CD4-positive, alpha-beta memory T cell (primary cell): ENCODE measurements around the gene RSPH6A. TPM values are rescaled to one million over a fixed set of nuclear protein-coding genes. Genes with fewer than 3 reads are reported as not detected.
A peak's percentile ranks its signal among the peaks of the same experiment; 100 is the strongest.
"Not testable (repeated sequence)": the region's sequence is repeated elsewhere in the genome, so short reads cannot be mapped to it uniquely, and the experiment has no call there.

Experiments used
- CTCF ChIA-PET: fragments of 350-600 bp; sonication (Branson Sonifier 250); formaldehyde crosslinking; loops from one replicate; lab custom pipeline; 2021; ENCODE audit warnings: inconsistent platforms; ENCODE audit not compliant: partially characterized antibody; lab: Charles Lee
- POLR2A ChIA-PET: fragments of 350-600 bp; sonication (Branson Sonifier 250); formaldehyde crosslinking; loops from one replicate; lab custom pipeline; 2021; ENCODE audit not compliant: partially characterized antibody; lab: Charles Lee
- DNase-seq, 5 donors: peaks; one replicate each; pipeline versions ENCODE4 v3.0.0 to v3.0.0-alpha.2; 2020 to 2022; ENCODE audit warnings: mixed read lengths in 1 of 5
- H3K27ac ChIP-seq: one replicate; pipeline ENCODE4 v1.7.0; 2013; ENCODE audit warnings: low read depth, low read length
- H3K27me3 ChIP-seq: 2 replicates; pipeline ENCODE4 v1.7.0; 2013; ENCODE audit warnings: mild to moderate bottlenecking, low read length, moderate library complexity; ENCODE audit not compliant: insufficient read depth
- H3K36me3 ChIP-seq: 2 replicates; pipeline ENCODE4 v1.7.0; 2013; ENCODE audit warnings: mild to moderate bottlenecking, low read length, moderate library complexity; ENCODE audit not compliant: insufficient read depth
- H3K4me1 ChIP-seq: 2 replicates; pipeline ENCODE4 v1.7.0; 2013; ENCODE audit warnings: mild to moderate bottlenecking, low read length, moderate library complexity; ENCODE audit not compliant: insufficient read depth
- H3K4me3 ChIP-seq, 2 donors: one replicate each; pipeline ENCODE4 v1.7.0; 2013; ENCODE audit warnings: low read length in 2 of 2, mild to moderate bottlenecking in 1 of 2
- H3K9me3 ChIP-seq, 2 donors: one replicate each; pipeline ENCODE4 v1.7.0; 2013; ENCODE audit warnings: low read length in 2 of 2, control low read depth in 1 of 2; ENCODE audit not compliant: control insufficient read depth in 1 of 2
- H3K27ac Mint-ChIP-seq, 7 donors: one replicate each; pipeline ENCODE4 v1.8.0; 2020 to 2021; ENCODE audit warnings: mixed read lengths in 7 of 7, mild to moderate bottlenecking in 6 of 7, inconsistent platforms in 3 of 7, moderate library complexity in 3 of 7
- H3K27me3 Mint-ChIP-seq, 2 donors: one replicate each; pipeline ENCODE4 v1.8.0; 2020 to 2021; ENCODE audit warnings: mixed read lengths in 2 of 2
- H3K36me3 Mint-ChIP-seq, 2 donors: one replicate each; pipeline ENCODE4 v1.8.0; 2020 to 2021; ENCODE audit warnings: mixed read lengths in 2 of 2, inconsistent platforms in 1 of 2, mild to moderate bottlenecking in 1 of 2
- H3K4me1 Mint-ChIP-seq, 4 donors: one replicate each; pipeline ENCODE4 v1.8.0; 2020 to 2021; ENCODE audit warnings: mixed read lengths in 4 of 4, mild to moderate bottlenecking in 1 of 4
- H3K4me3 Mint-ChIP-seq, 8 donors: one replicate each; pipeline ENCODE4 v1.8.0; 2020 to 2021; ENCODE audit warnings: mixed read lengths in 8 of 8, mild to moderate bottlenecking in 7 of 8, moderate library complexity in 6 of 8, inconsistent platforms in 3 of 8
- H3K9me3 Mint-ChIP-seq, 8 donors: one replicate each; pipeline ENCODE4 v1.8.0; 2020 to 2021; ENCODE audit warnings: mixed read lengths in 8 of 8, mild to moderate bottlenecking in 5 of 8, inconsistent platforms in 3 of 8, moderate library complexity in 1 of 8
- intact Hi-C: fragments of 100-400 bp; cut with micrococcal nuclease; formaldehyde crosslinking; loops from one replicate; pipeline ENCODE4 v1.15.1; 2023
- polyA plus RNA-seq, 2 donors: library from polyadenylated mRNA; unstranded; fragments of 300-500 nt; fragmentation: Illumina TruSeq; gene quantifications; one replicate each; pipeline ENCODE4 v1.2.3, GENCODE V29; 2021
- total RNA-seq, 2 experiments: library from RNA; stranded (reverse); gene quantifications; one replicate each; pipeline ENCODE4 v1.2.3, GENCODE V29; 2021

Gene RSPH6A
- total and polyA plus RNA-seq, 4 experiments from 2014 or later, result 0.29 to 0.39 TPM; not detected in 2

GRCh38 chr19:45753548-45753947 lies 61.6 kb downstream of the RSPH6A start:
- Histone ChIP-seq H3K4me1 (no peaks in the 10 kb centered on the region), H3K27ac (no peak overlapping the region), H3K9me3 (no peaks in the 10 kb centered on the region), H3K27me3 (no peaks in the 10 kb centered on the region), H3K36me3 (no peaks in the 10 kb centered on the region), H3K4me3 (no peak overlapping the region)
- Mint-ChIP-seq H3K4me3 (no peak overlapping the region), H3K27me3 (peaks cover 0 to 2% of the 10 kb centered on the region in 2 donors), H3K27ac (no peak overlapping the region), H3K4me1 (peaks cover 0 to 2% (median 0%) of the 10 kb centered on the region in 4 donors), H3K9me3 (no peaks in the 10 kb centered on the region), H3K36me3 (no peaks in the 10 kb centered on the region)
- DNase-seq, result no peak
- intact Hi-C loops, result no loop called here
- POLR2A ChIA-PET, result no interaction called here
- CTCF ChIA-PET, result interaction anchor here (0.7 to 2.4 kb wide), 2 partner anchors 19 to 46 kb away, joined by 3 to 9 read pairs; no protein-coding TSS in a partner anchor

- no peak overlapping the region for H3K27ac Mint-ChIP-seq
- CTCF ChIA-PET, result interaction anchor here (0.7 to 2.4 kb wide), 2 partner anchors 43 to 47 kb away, joined by 5 to 9 read pairs; no protein-coding TSS in a partner anchor
Measured at GRCh38 chr19:45752639-45753038, 62.5 kb downstream of the RSPH6A start.

GRCh38 chr19:45751483-45751882 lies 63.6 kb downstream of the RSPH6A start:
- H3K36me3 Mint-ChIP-seq, H3K9me3 Mint-ChIP-seq, DNase-seq, intact Hi-C loops, CTCF ChIA-PET, H3K27ac Mint-ChIP-seq, H3K4me1 ChIP-seq, H3K4me3 ChIP-seq, H3K27me3 Mint-ChIP-seq, H3K4me3 Mint-ChIP-seq, H3K4me1 Mint-ChIP-seq, H3K27me3 ChIP-seq, POLR2A ChIA-PET, H3K27ac ChIP-seq, H3K9me3 ChIP-seq, H3K36me3 ChIP-seq: not testable (repeated sequence)

More at GRCh38 chr19:45752639-45753038, 62.5 kb downstream of the RSPH6A start:
- H3K36me3 Mint-ChIP-seq, result no peaks in the 10 kb centered on the region
- DNase-seq, result no peak
- H3K4me1 ChIP-seq, result no peaks in the 10 kb centered on the region
- peaks cover under 1 to 2% of the 10 kb centered on the region in 2 donors for H3K27me3 Mint-ChIP-seq
- peaks cover 0 to 2% (median 0%) of the 10 kb centered on the region in 4 donors for H3K4me1 Mint-ChIP-seq
- no peak overlapping the region for H3K4me3 ChIP-seq
- H3K27me3 ChIP-seq, result no peaks in the 10 kb centered on the region
- intact Hi-C loops, result no loop called here
- no peaks in the 10 kb centered on the region for H3K9me3 ChIP-seq
- no peaks in the 10 kb centered on the region for H3K9me3 Mint-ChIP-seq
- H3K27ac ChIP-seq, result no peak overlapping the region
- POLR2A ChIA-PET, result no interaction called here
- no peaks in the 10 kb centered on the region for H3K36me3 ChIP-seq
- no peak overlapping the region for H3K4me3 Mint-ChIP-seq

GRCh38 chr19:45747513-45747912 lies 67.6 kb downstream of the RSPH6A start:
- Mint-ChIP-seq H3K4me3 (no peak overlapping the region), H3K27ac (peak overlapping the region in 1 of 7 donors; percentile 30), H3K36me3 (no peaks in the 10 kb centered on the region), H3K27me3 (peaks cover 6 to 7% of the 10 kb centered on the region in 2 donors), H3K9me3 (no peaks in the 10 kb centered on the region), H3K4me1 (no peaks in the 10 kb centered on the region)
- H3K27me3 ChIP-seq, result no peaks in the 10 kb centered on the region
- intact Hi-C loops, result no loop called here
- H3K36me3 ChIP-seq, result no peaks in the 10 kb centered on the region
- DNase-seq, result no peak
- H3K4me1 ChIP-seq, result no peaks in the 10 kb centered on the region
- ChIA-PET CTCF (no interaction called here), POLR2A (no interaction called here)
- H3K27ac ChIP-seq, result no peak overlapping the region
- no peak overlapping the region for H3K4me3 ChIP-seq
- no peaks in the 10 kb centered on the region for H3K9me3 ChIP-seq

GRCh38 chr19:45746866-45747265 lies 68.2 kb downstream of the RSPH6A start:
- H3K4me3 Mint-ChIP-seq, result no peak overlapping the region
- no peaks in the 10 kb centered on the region for H3K9me3 Mint-ChIP-seq
- Histone ChIP-seq H3K9me3 (no peaks in the 10 kb centered on the region), H3K4me3 (no peak overlapping the region), H3K36me3 (no peaks in the 10 kb centered on the region), H3K27me3 (no peaks in the 10 kb centered on the region), H3K27ac (no peak overlapping the region), H3K4me1 (no peaks in the 10 kb centered on the region)
- H3K36me3 Mint-ChIP-seq, result no peaks in the 10 kb centered on the region
- H3K27me3 Mint-ChIP-seq, result peaks cover 6 to 8% of the 10 kb centered on the region in 2 donors
- ChIA-PET POLR2A (no interaction called here), CTCF (no interaction called here)
- no peak for DNase-seq
- intact Hi-C loops, result no loop called here
- H3K4me1 Mint-ChIP-seq, result no peaks in the 10 kb centered on the region
- H3K27ac Mint-ChIP-seq, result no peak overlapping the region

Other genes starting within 250 kb of the RSPH6A start
- 10 to 100 TPM in 1 of 2 experiments, 1 to 10 TPM in 1; 9.9 to 10.8 TPM for gene OPA3, start 230.5 kb downstream of the RSPH6A start, total RNA-seq
- gene OPA3, start 230.5 kb downstream of the RSPH6A start, polyA plus RNA-seq, result 10 to 100 TPM in 1 of 2 donors, 1 to 10 TPM in 1; 4.4 to 12.9 TPM
- gene GPR4, start 213.1 kb downstream of the RSPH6A start, total RNA-seq, result not detected
- not detected for gene GPR4, start 213.1 kb downstream of the RSPH6A start, polyA plus RNA-seq
- 10 to 100 TPM; 76.7 to 78.0 TPM for gene EML2, start 175.9 kb downstream of the RSPH6A start, total RNA-seq
- gene EML2, start 175.9 kb downstream of the RSPH6A start, polyA plus RNA-seq, result 10 to 100 TPM; 11.0 to 20.8 TPM
- 1 to 10 TPM; 6.1 to 6.4 TPM for gene GIPR, start 147.1 kb downstream of the RSPH6A start, total RNA-seq
- under 1 TPM in 1 of 2 donors, not detected in 1; 0.12 TPM for gene GIPR, start 147.1 kb downstream of the RSPH6A start, polyA plus RNA-seq
- gene SNRPD2, start 123.4 kb downstream of the RSPH6A start, total RNA-seq, result 100 to 1,000 TPM; 380 to 406 TPM
- gene SNRPD2, start 123.4 kb downstream of the RSPH6A start, polyA plus RNA-seq, result 1,000 to 10,000 TPM in 1 of 2 donors, 100 to 1,000 TPM in 1; 956 to 1,238 TPM
- 10 to 100 TPM; 10.8 to 11.4 TPM for gene QPCTL, start 122.6 kb downstream of the RSPH6A start, total RNA-seq
- 1 to 10 TPM in 1 of 2 donors, under 1 TPM in 1; 0.94 to 1.5 TPM for gene QPCTL, start 122.6 kb downstream of the RSPH6A start, polyA plus RNA-seq
- gene FBXO46, start 84.4 kb downstream of the RSPH6A start, total RNA-seq, result 10 to 100 TPM; 33.1 to 37.3 TPM
- 10 to 100 TPM in 1 of 2 donors, 1 to 10 TPM in 1; 3.7 to 17.2 TPM for gene FBXO46, start 84.4 kb downstream of the RSPH6A start, polyA plus RNA-seq
- gene MEIOSIN, start 81.9 kb downstream of the RSPH6A start, total RNA-seq, result not detected
- not detected for gene MEIOSIN, start 81.9 kb downstream of the RSPH6A start, polyA plus RNA-seq
- 1 to 10 TPM; 1.5 to 1.7 TPM for gene SIX5, start 46.1 kb downstream of the RSPH6A start, total RNA-seq
- under 1 TPM in 1 of 2 donors, not detected in 1; 0.08 TPM for gene SIX5, start 46.1 kb downstream of the RSPH6A start, polyA plus RNA-seq
- gene DMPK, start 32.8 kb downstream of the RSPH6A start, total RNA-seq, result 10 to 100 TPM; 30.8 to 32.9 TPM
- gene DMPK, start 32.8 kb downstream of the RSPH6A start, polyA plus RNA-seq, result 1 to 10 TPM in 1 of 2 donors, not detected in 1; 1.3 TPM
- gene DMWD, start 22.5 kb downstream of the RSPH6A start, total RNA-seq, result 10 to 100 TPM; 49.3 to 52.6 TPM
- gene DMWD, start 22.5 kb downstream of the RSPH6A start, polyA plus RNA-seq, result 10 to 100 TPM in 1 of 2 donors, 1 to 10 TPM in 1; 6.9 to 11.7 TPM
- 10 to 100 TPM; 93.9 to 98.2 TPM for gene SYMPK, start 47.8 kb upstream of the RSPH6A start, total RNA-seq
- gene SYMPK, start 47.8 kb upstream of the RSPH6A start, polyA plus RNA-seq, result 10 to 100 TPM in 1 of 2 donors, 1 to 10 TPM in 1; 6.0 to 17.5 TPM
- not detected for gene FOXA3, start 49.0 kb upstream of the RSPH6A start, total RNA-seq
- not detected for gene FOXA3, start 49.0 kb upstream of the RSPH6A start, polyA plus RNA-seq
- 10 to 100 TPM; 33.7 to 35.8 TPM for gene IRF2BP1, start 70.8 kb upstream of the RSPH6A start, total RNA-seq
- 1 to 10 TPM; 2.4 to 8.2 TPM for gene IRF2BP1, start 70.8 kb upstream of the RSPH6A start, polyA plus RNA-seq
- gene MYPOP, start 87.3 kb upstream of the RSPH6A start, total RNA-seq, result 10 to 100 TPM; 12.9 to 15.1 TPM
- gene MYPOP, start 87.3 kb upstream of the RSPH6A start, polyA plus RNA-seq, result under 1 TPM; 0.10 to 0.87 TPM
- gene NANOS2, start 99.5 kb upstream of the RSPH6A start, total RNA-seq, result not detected
- not detected for gene NANOS2, start 99.5 kb upstream of the RSPH6A start, polyA plus RNA-seq
- gene NOVA2, start 158.6 kb upstream of the RSPH6A start, total RNA-seq, result not detected
- gene NOVA2, start 158.6 kb upstream of the RSPH6A start, polyA plus RNA-seq, result not detected
- 10 to 100 TPM; 37.4 to 39.6 TPM for gene CCDC61, start 180.2 kb upstream of the RSPH6A start, total RNA-seq
- 1 to 10 TPM; 6.4 to 9.2 TPM for gene CCDC61, start 180.2 kb upstream of the RSPH6A start, polyA plus RNA-seq
- not detected for gene PGLYRP1, start 207.7 kb upstream of the RSPH6A start, total RNA-seq
- gene PGLYRP1, start 207.7 kb upstream of the RSPH6A start, polyA plus RNA-seq, result not detected
- not detected for gene IGFL4, start 225.7 kb upstream of the RSPH6A start, total RNA-seq
- gene IGFL4, start 225.7 kb upstream of the RSPH6A start, polyA plus RNA-seq, result not detected